IPS-NIHi7 (cell line): ENCODE results near the gene RANBP9.
A peak's percentile ranks its signal among the peaks of the same experiment; 100 is the strongest.

ENCODE experiments used
- DNase-seq: peaks from one replicate; pipeline ENCODE4 v3.0.0; 2012; ENCODE audit warnings: mixed read lengths; ENCODE audit errors: extremely low spot score

Gene RANBP9

GRCh38 chr6:13653296-13653695, 58.3 kb downstream of the RANBP9 start:
- no peak for DNase-seq

- no peak for DNase-seq
These were observed 62.2 kb downstream of the RANBP9 start for GRCh38 chr6:13649393-13649792.

GRCh38 chr6:13648850-13649249, 62.8 kb downstream of the RANBP9 start:
- DNase-seq: no peak

- DNase-seq: no peak
These were observed 68.5 kb downstream of the RANBP9 start for GRCh38 chr6:13643125-13643524.

- no peak for DNase-seq
These were observed 70.3 kb downstream of the RANBP9 start for GRCh38 chr6:13641315-13641714.

- DNase-seq: no peak
These were observed 73.0 kb downstream of the RANBP9 start for GRCh38 chr6:13638626-13639025.

GRCh38 chr6:13638014-13638413, 73.6 kb downstream of the RANBP9 start:
- DNase-seq: no peak

- DNase-seq: no peak
These were observed 75.5 kb downstream of the RANBP9 start for GRCh38 chr6:13635948-13636658.

GRCh38 chr6:13633343-13633742, 78.3 kb downstream of the RANBP9 start:
- no peak for DNase-seq

GRCh38 chr6:13630499-13630898, 81.1 kb downstream of the RANBP9 start:
- DNase-seq: no peak

GRCh38 chr6:13629459-13630116, 82.0 kb downstream of the RANBP9 start:
- DNase-seq: no peak

GRCh38 chr6:13624871-13625288, 86.8 kb downstream of the RANBP9 start:
- peak; percentile 76 for DNase-seq

GRCh38 chr6:13617066-13617465, 94.6 kb downstream of the RANBP9 start:
- DNase-seq: no peak

GRCh38 chr6:13615792-13616120, 95.9 kb downstream of the RANBP9 start:
- peak; percentile 31 for DNase-seq

GRCh38 chr6:13614926-13615791, 96.5 kb downstream of the RANBP9 start, which contains the start of gene NOL7:
Gene NOL7, plus strand, starts transcription at chr6:13615335. Its CDS starts 24 bp downstream, at chr6:13615359.
- peak; percentile 97 for DNase-seq

- peak; percentile 57 for DNase-seq
These were observed 97.3 kb downstream of the RANBP9 start for GRCh38 chr6:13614126-13614925.

GRCh38 chr6:13613029-13613594, 98.5 kb downstream of the RANBP9 start:
- DNase-seq: no peak

GRCh38 chr6:13611715-13612114, 99.9 kb downstream of the RANBP9 start:
- DNase-seq: no peak

GRCh38 chr6:13605634-13606033, 106.0 kb downstream of the RANBP9 start:
- DNase-seq: no peak

- no peak for DNase-seq
These were observed 106.9 kb downstream of the RANBP9 start for GRCh38 chr6:13604546-13605416.
